Heart left ventricle (tissue), 16 donors: ENCODE measurements around the gene PARM1. TPM values are rescaled to one million over a fixed set of nuclear protein-coding genes. Genes with fewer than 3 reads are reported as not detected.

Experiments used
- ATAC-seq, 4 donors: fragments of 200-7000 bp; cut with Tn5 transposase; one replicate each; pipeline ENCODE4 v1.9.1; 2020 to 2022; ENCODE audit warnings: moderate library complexity in 4 of 4, mild to moderate bottlenecking in 3 of 4, moderate number of reproducible peaks in 1 of 4
- DNase-seq, 5 donors: peaks; one replicate each; pipeline ENCODE4 v3.0.0-alpha.2; 2020
- H3K27ac ChIP-seq, 12 donors: fragments of 200-600 bp; sonication (generic) in 4 of 12; one replicate each; pipeline versions ENCODE4 v1.5.0 to v1.8.0; 2016 to 2022; ENCODE audit warnings: mild to moderate bottlenecking in 2 of 12
- H3K27me3 ChIP-seq, 9 donors: fragments of 200-600 bp; sonication (generic) in 2 of 9; one replicate each; pipeline versions ENCODE4 v1.5.1 to v1.8.0; 2016 to 2022; ENCODE audit warnings: mild to moderate bottlenecking in 3 of 9
- H3K36me3 ChIP-seq, 9 donors: fragments of 200-600 bp; sonication (generic) in 2 of 9; one replicate each; pipeline versions ENCODE4 v1.5.0 to v1.8.0; 2018 to 2022; ENCODE audit warnings: mild to moderate bottlenecking in 2 of 9
- H3K4me1 ChIP-seq, 12 donors: fragments of 200-600 bp; sonication (generic) in 4 of 12; one replicate each; pipeline versions ENCODE4 v1.5.0 to v1.8.0; 2016 to 2022; ENCODE audit warnings: mild to moderate bottlenecking in 3 of 12
- H3K4me3 ChIP-seq, 12 donors: fragments of 200-600 bp; sonication (generic) in 4 of 12; one replicate each; pipeline versions ENCODE4 v1.5.0 to v1.8.0; 2017 to 2022; ENCODE audit warnings: mild to moderate bottlenecking in 9 of 12, moderate library complexity in 4 of 12
- H3K9me3 ChIP-seq, 12 donors: fragments of 200-600 bp; sonication (generic) in 4 of 12; one replicate each; pipeline versions ENCODE4 v1.5.0 to v1.8.0; 2016 to 2022; ENCODE audit warnings: mild to moderate bottlenecking in 1 of 12
- CTCF ChIP-seq, 12 donors: fragments of 200-600 bp; sonication (generic) in 4 of 12; IDR thresholded peaks; one replicate each; pipeline versions ENCODE4 v1.5.0 to v1.8.0; 2018 to 2022; ENCODE audit warnings: antibody characterized with exemption in 12 of 12, mild to moderate bottlenecking in 5 of 12
- POLR2A ChIP-seq, 2 donors: fragments of 450-650 bp; IDR thresholded peaks; one replicate each; pipeline ENCODE4 v1.6.1; 2017; ENCODE audit warnings: antibody characterized with exemption in 2 of 2, mild to moderate bottlenecking in 2 of 2, moderate library complexity in 2 of 2
- WGBS, 4 donors: extraction: QIAGEN DNeasy Blood & Tissue Kit in 2 of 4; methylation state at CpG; one replicate each; pipeline versions ENCODE4 v1.1.5 to v1.1.7; 2013 to 2018; 5-methylcytosine and 5-hydroxymethylcytosine counted together
- intact Hi-C, 10 donors: fragments of 100-400 bp; cut with DNase I; formaldehyde crosslinking; loops; one replicate each; pipeline versions ENCODE4 v1.11.1 to v1.14.2; 2022
- polyA plus RNA-seq, 2 donors: library from polyadenylated mRNA; stranded (reverse); fragments of 200-250 nt; gene quantifications; one replicate each; pipeline ENCODE4 v1.2.3, GENCODE V29; 2013
- total RNA-seq, 9 donors: library from RNA; depleted of rRNA in 2 of 9; stranded (reverse); fragments of >200 nt in 2 of 9; fragmentation: NEBNext Ultra II Directional in 3 of 9; extraction: Animal tissue kit (Norgen Biotek cat#: 25700) in 3 of 9; gene quantifications; one replicate each; pipeline versions ENCODE4 v1.1.0 to v1.2.4, GENCODE V29; 2016 to 2023
- donor health status: ischemic (EF 13 %, LVEDD 7.1; RV severe dilation, severe dysfunction).
- donor health status: healthy with polysubstance abuse.
- donor health status: DM: no; HTN: yes; CAD: no.
- donor health status: DM: no; HTN: no; CAD: no.
- donor health status: ischemic (EF 25% LVEDD 6.9; RV normal size, moderate dysfunction).
- donor health status: ischemic (EF 25% LVEDD 5.7; RV mildly dilated, moderate dysfunction).
- donor health status: healthy.
- donor health status: DM: yes; HTN: yes; CAD: no.
- donor health status: ischemic (EF 35%, LVEDD 5.7; RV mildly dilated, moderate dysfunction).
- donor health status: nonischemic (EF 11% LVEDD 7.7; RV severe dilation, severe dysfunction).
- donor health status: DM: yes; HTN: yes; CAD: no.
- donor health status: PGD.
- donor health status: ischemic (EF 29% LVEDD 5.4; RV normal size, mild dysfunction).
- donor health status: nonischemic (EF 23%, LVEDD 6.1; RV moderate dilation, normal function).

Gene PARM1
- total and polyA plus RNA-seq, 11 donors: 28.8 to 144 (median 75.2) TPM

DNA sequence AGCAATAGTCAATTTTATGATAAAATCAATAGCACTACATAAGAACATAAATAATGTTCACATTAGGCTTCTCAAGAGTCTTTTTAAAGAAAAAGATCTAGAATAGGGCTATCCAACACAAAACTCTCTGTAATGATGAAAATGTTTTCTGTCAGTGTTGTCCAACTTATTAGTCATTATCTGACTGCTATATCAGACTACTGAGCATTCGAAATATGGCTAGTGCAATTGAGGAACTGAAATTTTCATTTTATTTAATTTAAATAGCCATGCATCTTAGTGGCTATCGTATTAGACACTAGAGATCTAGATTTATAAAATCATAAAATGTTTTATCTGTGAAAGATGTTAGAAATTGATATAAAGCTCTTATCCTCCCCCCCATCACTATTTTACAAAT lies 26.0 kb downstream of the PARM1 start:
- no peaks in the 10 kb centered on the region for H3K27me3 ChIP-seq
- 75 to 81% (median 78%) methylated on average over 2 of the region's 2 CpGs for WGBS, 4 donors
- no peaks in the 10 kb centered on the region for H3K36me3 ChIP-seq
- H3K9me3 ChIP-seq: peaks cover 0 to 17% (median 6%) of the 10 kb centered on the region in 12 donors
- intact Hi-C loops: no loop called here
- peaks cover 0 to 8% (median 0%) of the 10 kb centered on the region in 12 donors for H3K4me1 ChIP-seq
- no peak for ATAC-seq
- TF ChIP-seq CTCF (IDR thresholded peaks at IDR 0.05) (no peak), POLR2A (IDR thresholded peaks at IDR 0.05) (no peak)
- DNase-seq: no peak
- H3K27ac ChIP-seq: no peak overlapping the region
- H3K4me3 ChIP-seq: no peak overlapping the region

GRCh38 chr4:74961230-74961629 lies 28.3 kb downstream of the PARM1 start:
- DNase-seq: no peak
- intact Hi-C loops: no loop called here
- Histone ChIP-seq H3K4me3 (no peak overlapping the region), H3K27me3 (no peaks in the 10 kb centered on the region), H3K4me1 (no peaks in the 10 kb centered on the region), H3K9me3 (peaks cover 0 to 21% (median 6%) of the 10 kb centered on the region in 12 donors), H3K36me3 (no peaks in the 10 kb centered on the region), H3K27ac (no peak overlapping the region)
- no peak for ATAC-seq
- TF ChIP-seq POLR2A (IDR thresholded peaks at IDR 0.05): no peak
- no peak for TF ChIP-seq CTCF (IDR thresholded peaks at IDR 0.05)
- WGBS, 4 donors: 86 to 98% (median 94%) methylated on average over 2 of the region's 2 CpGs

DNA sequence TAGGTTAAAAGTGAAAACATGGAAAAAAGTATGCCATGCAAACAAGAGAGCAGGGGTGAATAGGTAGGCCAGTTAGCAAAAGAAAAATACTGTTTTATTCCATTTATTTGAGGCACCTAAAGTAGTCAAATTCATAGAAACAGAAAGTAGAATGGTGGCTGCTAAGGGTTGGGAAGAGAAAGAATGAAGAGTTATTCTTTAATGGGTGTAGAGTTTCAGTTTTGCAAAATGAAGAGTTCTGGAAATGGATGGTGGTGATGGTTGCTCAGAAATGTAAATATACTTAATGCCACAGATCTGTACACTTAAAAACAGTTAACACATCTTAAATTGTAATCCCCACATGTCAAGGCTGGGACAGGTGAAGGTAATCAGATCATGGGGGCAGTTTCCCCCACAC lies 29.7 kb downstream of the PARM1 start:
- TF ChIP-seq POLR2A (IDR thresholded peaks at IDR 0.05): no peak
- TF ChIP-seq CTCF (IDR thresholded peaks at IDR 0.05): no peak
- intact Hi-C loops: no loop called here
- H3K36me3 ChIP-seq: no peaks in the 10 kb centered on the region
- no peak overlapping the region for H3K27ac ChIP-seq
- no peak overlapping the region for H3K4me3 ChIP-seq
- ATAC-seq (no peak), DNase-seq (no peak)
- no peaks in the 10 kb centered on the region for H3K27me3 ChIP-seq
- peaks cover 0 to 8% (median 4%) of the 10 kb centered on the region in 12 donors for H3K4me1 ChIP-seq
- peaks cover 0 to 21% (median 6%) of the 10 kb centered on the region in 12 donors for H3K9me3 ChIP-seq

DNA sequence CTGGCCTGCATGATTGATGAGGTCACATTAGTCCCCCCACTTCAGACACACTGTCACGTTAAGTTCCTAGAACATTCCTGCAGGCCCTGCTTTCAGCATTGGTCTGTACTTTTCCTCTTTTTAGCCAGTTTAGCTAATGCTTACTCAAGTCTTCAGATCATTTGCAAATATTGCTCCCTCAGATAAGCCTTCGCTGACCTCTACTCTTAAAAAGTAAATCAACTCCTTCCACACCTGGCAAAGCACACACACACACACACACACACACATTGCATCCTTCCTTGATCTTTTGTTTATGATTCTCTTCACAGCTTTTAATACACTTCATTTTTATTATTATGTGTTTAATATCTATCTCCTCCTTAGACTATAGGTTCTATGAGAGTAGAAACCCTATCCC lies 31.4 kb downstream of the PARM1 start:
- WGBS, 4 donors: 57 to 70% (median 69%) methylated on average over 2 of the region's 2 CpGs
- TF ChIP-seq POLR2A (IDR thresholded peaks at IDR 0.05): no peak
- no peak for TF ChIP-seq CTCF (IDR thresholded peaks at IDR 0.05)
- DNase-seq (no peak), ATAC-seq (no peak)
- no peaks in the 10 kb centered on the region for H3K27me3 ChIP-seq
- peaks cover 0 to 26% (median 11%) of the 10 kb centered on the region in 12 donors for H3K4me1 ChIP-seq
- no peak overlapping the region for H3K4me3 ChIP-seq
- peaks cover 0 to 21% (median 6%) of the 10 kb centered on the region in 12 donors for H3K9me3 ChIP-seq
- intact Hi-C loops: no loop called here
- no peaks in the 10 kb centered on the region for H3K36me3 ChIP-seq
- no peak overlapping the region for H3K27ac ChIP-seq
